Mesendoderm (in vitro differentiated cells): ENCODE results near the gene GPD1L.
A peak's percentile ranks its signal among the peaks of the same experiment; 100 is the strongest.

Experiments used
- DNase-seq: peaks from one replicate; pipeline ENCODE4 v3.0.0; 2013
- H2AK5ac ChIP-seq: 2 replicates; pipeline ENCODE4 v1.6.1; 2013; ENCODE audit warnings: low read length, inconsistent platforms
- H2BK120ac ChIP-seq: 2 replicates; pipeline ENCODE4 v1.6.1; 2013; ENCODE audit warnings: low read depth, mild to moderate bottlenecking, low read length, moderate library complexity, mixed read lengths
- H2BK15ac ChIP-seq: replicated peaks from 2 replicates; pipeline ENCODE4 v1.6.1; 2013; ENCODE audit warnings: low read depth, mild to moderate bottlenecking, moderate library complexity
- H2BK5ac ChIP-seq: 2 replicates; pipeline ENCODE4 v1.6.1; 2013; ENCODE audit warnings: low read length, inconsistent platforms
- H3K18ac ChIP-seq: 2 replicates; pipeline ENCODE4 v1.6.1; 2013; ENCODE audit warnings: mild to moderate bottlenecking, low read length, mixed read lengths
- H3K23ac ChIP-seq: one replicate; pipeline ENCODE4 v1.6.1; 2013; ENCODE audit warnings: low read length
- H3K27ac ChIP-seq: 2 replicates; pipeline ENCODE4 v1.5.1; 2013; ENCODE audit warnings: low read depth, mild to moderate bottlenecking, inconsistent platforms, low read length, moderate library complexity
- H3K27me3 ChIP-seq: 2 replicates; pipeline ENCODE4 v1.6.1; 2013; ENCODE audit warnings: low read length, control low read depth, mild to moderate bottlenecking, inconsistent platforms; ENCODE audit not compliant: insufficient read depth, poor library complexity
- H3K36me3 ChIP-seq: 2 replicates; pipeline ENCODE4 v1.6.1; 2013; ENCODE audit warnings: low read length, inconsistent platforms; ENCODE audit not compliant: control insufficient read depth, insufficient read depth
- H3K4ac ChIP-seq: one replicate; pipeline ENCODE4 v1.6.1; 2013; ENCODE audit warnings: low read depth, mild to moderate bottlenecking, low read length, moderate library complexity
- H3K4me1 ChIP-seq: 2 replicates; pipeline ENCODE4 v1.6.1; 2013; ENCODE audit warnings: low read depth, low read length, inconsistent platforms; ENCODE audit not compliant: control insufficient read depth
- H3K4me2 ChIP-seq: 2 replicates; pipeline ENCODE4 v1.6.1; 2013; ENCODE audit warnings: low read length
- H3K4me3 ChIP-seq: 2 replicates; pipeline ENCODE4 v1.5.1; 2013; ENCODE audit warnings: mild to moderate bottlenecking, low read length
- H3K56ac ChIP-seq: one replicate; pipeline ENCODE4 v1.6.1; 2013; ENCODE audit warnings: low read length
- H3K79me1 ChIP-seq: 2 replicates; pipeline ENCODE4 v1.6.1; 2013; ENCODE audit warnings: low read length, inconsistent platforms
- H3K79me2 ChIP-seq: 2 replicates; pipeline ENCODE4 v1.6.1; 2013; ENCODE audit warnings: mild to moderate bottlenecking, low read length; ENCODE audit not compliant: control insufficient read depth, insufficient read depth
- H3K9ac ChIP-seq: 2 replicates; pipeline ENCODE4 v1.6.1; 2013; ENCODE audit warnings: low read length, inconsistent platforms
- H4K5ac ChIP-seq: one replicate; pipeline ENCODE4 v1.6.1; 2013; ENCODE audit warnings: low read length
- H4K8ac ChIP-seq: one replicate; pipeline ENCODE4 v1.6.1; 2013; ENCODE audit warnings: low read depth, mild to moderate bottlenecking, control low read depth, low read length, moderate library complexity
- WGBS: extraction: QIAGEN DNeasy Blood & Tissue Kit; methylation state at CpG from one replicate; pipeline ENCODE4 v1.1.7; 2013; ENCODE audit warnings: low lambda C conversion rate, missing lambda C conversion rate; ENCODE audit not compliant: insufficient coverage; ENCODE audit errors: extremely low coverage; 5-methylcytosine and 5-hydroxymethylcytosine counted together

Gene GPD1L

GRCh38 chr3:32148351-32148750 is 41.9 kb downstream of the GPD1L start:
- H3K4ac ChIP-seq: no peak overlapping the region

GRCh38 chr3:32153414-32154204 is 47.2 kb downstream of the GPD1L start:
- no peak for DNase-seq
- Histone ChIP-seq H4K8ac (no peak overlapping the region), H3K27ac (no peak overlapping the region), H3K4me3 (no peak overlapping the region), H3K18ac (no peak overlapping the region), H4K5ac (no peak overlapping the region), H3K79me2 (no peaks in the 10 kb centered on the region), H2BK5ac (no peak overlapping the region), H3K56ac (no peak overlapping the region), H2BK15ac (no peak overlapping the region), H2AK5ac (no peak overlapping the region), H3K4ac (no peak overlapping the region), H3K23ac (no peak overlapping the region), H3K79me1 (no peaks in the 10 kb centered on the region), H2BK120ac (no peak overlapping the region), H3K36me3 (no peaks in the 10 kb centered on the region), H3K9ac (no peak overlapping the region), H3K27me3 (no peaks in the 10 kb centered on the region), H3K4me2 (no peak overlapping the region), H3K4me1 (no peaks in the 10 kb centered on the region)
- WGBS: no CpG with 5 or more reads among the region's 12 CpGs

More at GRCh38 chr3:32148351-32148750, 41.9 kb downstream of the GPD1L start:
- Histone ChIP-seq H2AK5ac (no peak overlapping the region), H3K36me3 (no peaks in the 10 kb centered on the region), H3K27me3 (no peaks in the 10 kb centered on the region), H3K9ac (no peak overlapping the region), H3K4me1 (peaks cover 1% of the 10 kb centered on the region), H3K4me3 (no peak overlapping the region), H2BK5ac (no peak overlapping the region), H3K18ac (no peak overlapping the region), H3K56ac (no peak overlapping the region), H3K23ac (no peak overlapping the region), H3K79me2 (no peaks in the 10 kb centered on the region), H3K4me2 (no peak overlapping the region), H2BK120ac (no peak overlapping the region), H4K8ac (no peak overlapping the region), H3K27ac (no peak overlapping the region), H4K5ac (no peak overlapping the region), H3K79me1 (no peaks in the 10 kb centered on the region), H2BK15ac (no peak overlapping the region)
- no peak for DNase-seq
- no CpG with 5 or more reads among the region's 5 CpGs for WGBS

GRCh38 chr3:32154205-32154579 is 47.8 kb downstream of the GPD1L start:
- H3K79me1 ChIP-seq: no peaks in the 10 kb centered on the region
- no peak overlapping the region for H3K56ac ChIP-seq
- no peaks in the 10 kb centered on the region for H3K36me3 ChIP-seq
- no peaks in the 10 kb centered on the region for H3K4me1 ChIP-seq
- no peaks in the 10 kb centered on the region for H3K79me2 ChIP-seq
- no peak overlapping the region for H2BK120ac ChIP-seq
- no peak overlapping the region for H4K8ac ChIP-seq
- no CpG with 5 or more reads among the region's 3 CpGs for WGBS
- H3K9ac ChIP-seq: no peak overlapping the region
- H4K5ac ChIP-seq: no peak overlapping the region
- no peaks in the 10 kb centered on the region for H3K27me3 ChIP-seq
- no peak overlapping the region for H3K4me3 ChIP-seq
- no peak overlapping the region for H3K4me2 ChIP-seq
- H2AK5ac ChIP-seq: no peak overlapping the region
- H3K23ac ChIP-seq: no peak overlapping the region
- DNase-seq: peak; percentile 54
- no peak overlapping the region for H3K27ac ChIP-seq
- H3K4ac ChIP-seq: no peak overlapping the region
- no peak overlapping the region for H2BK5ac ChIP-seq
- H2BK15ac ChIP-seq: no peak overlapping the region
- no peak overlapping the region for H3K18ac ChIP-seq

- H2AK5ac ChIP-seq: no peak overlapping the region
- no peaks in the 10 kb centered on the region for H3K36me3 ChIP-seq
- no peaks in the 10 kb centered on the region for H3K27me3 ChIP-seq
- no peak overlapping the region for H3K27ac ChIP-seq
- no peak overlapping the region for H3K23ac ChIP-seq
- H3K56ac ChIP-seq: no peak overlapping the region
- H3K4me1 ChIP-seq: no peaks in the 10 kb centered on the region
- no peak overlapping the region for H3K4ac ChIP-seq
- H2BK15ac ChIP-seq: no peak overlapping the region
- H2BK5ac ChIP-seq: no peak overlapping the region
- H3K9ac ChIP-seq: no peak overlapping the region
- no peaks in the 10 kb centered on the region for H3K79me2 ChIP-seq
- no peak overlapping the region for H4K5ac ChIP-seq
- no peak overlapping the region for H3K18ac ChIP-seq
- WGBS: no CpG with 5 or more reads among the region's 3 CpGs
- no peaks in the 10 kb centered on the region for H3K79me1 ChIP-seq
- H2BK120ac ChIP-seq: no peak overlapping the region
- no peak overlapping the region for H3K4me2 ChIP-seq
- no peak overlapping the region for H3K4me3 ChIP-seq
- no peak for DNase-seq
- no peak overlapping the region for H4K8ac ChIP-seq
Measured at GRCh38 chr3:32155117-32155516, 48.7 kb downstream of the GPD1L start.

- H2BK120ac ChIP-seq: no peak overlapping the region
Measured at GRCh38 chr3:32157600-32158264, 51.3 kb downstream of the GPD1L start.

More at GRCh38 chr3:32157600-32158264, 51.3 kb downstream of the GPD1L start:
- no peaks in the 10 kb centered on the region for H3K36me3 ChIP-seq
- H3K79me1 ChIP-seq: no peaks in the 10 kb centered on the region
- no peak overlapping the region for H3K56ac ChIP-seq
- H3K18ac ChIP-seq: no peak overlapping the region
- no peak overlapping the region for H4K8ac ChIP-seq
- H3K79me2 ChIP-seq: no peaks in the 10 kb centered on the region
- no peak overlapping the region for H4K5ac ChIP-seq
- DNase-seq: no peak
- H3K4ac ChIP-seq: no peak overlapping the region
- H3K23ac ChIP-seq: no peak overlapping the region
- H3K27me3 ChIP-seq: no peaks in the 10 kb centered on the region
- no peak overlapping the region for H2BK15ac ChIP-seq
- no peak overlapping the region for H3K4me3 ChIP-seq
- no CpG with 5 or more reads among the region's 7 CpGs for WGBS
- no peak overlapping the region for H3K9ac ChIP-seq
- H3K27ac ChIP-seq: no peak overlapping the region
- H2AK5ac ChIP-seq: no peak overlapping the region
- no peaks in the 10 kb centered on the region for H3K4me1 ChIP-seq
- H2BK5ac ChIP-seq: no peak overlapping the region
- H3K4me2 ChIP-seq: no peak overlapping the region
